HCT116 (cell line): Measurements from ENCODE around the gene TADA2B. TPM values are rescaled to one million over a fixed set of nuclear protein-coding genes. Genes with fewer than 3 reads are reported as not detected.

ENCODE experiments used
- ATAC-seq: fragments of 200-7000 bp; cut with Tn5 transposase; 2 replicates; pipeline ENCODE4 v1.9.1; 2020; ENCODE audit warnings: mild to moderate bottlenecking, moderate library complexity
- BruUV-seq: library from RNA; stranded (reverse); fragments of 400-500 nt; replicated peaks from 2 replicates; lab custom pipeline; 2021; lab: Mats Ljungman, UMichigan
- CTCF ChIA-PET: fragments of 300-600 bp; sonication (Branson Sonifier 250); formaldehyde crosslinking; loops from one replicate; lab custom pipeline; 2021; ENCODE audit warnings: antibody characterized with exemption; lab: Charles Lee
- POLR2A ChIA-PET: fragments of 300-600, 350-600 bp; sonication (Branson Sonifier 250); formaldehyde crosslinking; loops from one replicate; lab custom pipeline; 2021; ENCODE audit warnings: antibody characterized with exemption; lab: Charles Lee
- RAD21 ChIA-PET, 2 experiments: fragments of 300-600 bp; sonication (Branson Sonifier 250); formaldehyde crosslinking; loops; one replicate each; lab custom pipeline; 2023; ENCODE audit warnings: low total read pairs in 2 of 2; ENCODE audit not compliant: uncharacterized antibody in 2 of 2, unreplicated experiment in 2 of 2, low non-redundant PET in 1 of 2; lab: Charles Lee
- DNase-seq: peaks from one replicate; pipeline ENCODE4 v3.0.0-alpha.2; 2010; ENCODE audit warnings: low read depth, low spot score
- H2AFZ ChIP-seq: fragments of 200-600 bp; shearing (Covaris generic), sonication (generic); 2 replicates; pipeline ENCODE4 v1.6.1; 2017; ENCODE audit warnings: low read depth, mixed run types, mixed read lengths, antibody characterized with exemption, low read length; ENCODE audit not compliant: poor library complexity, severe bottlenecking
- H3K27ac ChIP-seq: 2 replicates; pipeline ENCODE4 v1.5.1; 2012; ENCODE audit warnings: low read depth, low read length
- H3K27me3 ChIP-seq: fragments of 200-600 bp; sonication (generic); 2 replicates; pipeline ENCODE4 v1.6.1; 2016; ENCODE audit warnings: mixed run types, low read length, mixed read lengths; ENCODE audit not compliant: insufficient read depth
- H3K36me3 ChIP-seq, 2 experiments: fragments of 200-500 bp in 1 of 2; fragments of 200-600 bp in 1 of 2; sonication (Bioruptor generic) in 1 of 2; sonication (generic) in 1 of 2; 2 replicates each; pipeline versions ENCODE4 v1.5.1 to v1.6.1; 2014 to 2016; ENCODE audit warnings: low read length in 2 of 2, inconsistent platforms in 1 of 2, mixed read lengths in 1 of 2, mixed run types in 1 of 2; ENCODE audit not compliant: insufficient read depth in 2 of 2, control insufficient read depth in 1 of 2
- H3K4me1 ChIP-seq, 2 experiments: fragments of 200-600 bp in 1 of 2; sonication (generic) in 1 of 2; 2 replicates each; pipeline versions ENCODE4 v1.5.1 to v1.6.1; 2012 to 2017; ENCODE audit warnings: low read length in 2 of 2, inconsistent platforms in 1 of 2, mild to moderate bottlenecking in 1 of 2, mixed read lengths in 1 of 2, mixed run types in 1 of 2, moderate library complexity in 1 of 2; ENCODE audit not compliant: insufficient read depth in 2 of 2, control insufficient read depth in 1 of 2
- H3K4me2 ChIP-seq: fragments of 200-600 bp; sonication (generic); 2 replicates; pipeline ENCODE4 v1.6.1; 2017; ENCODE audit warnings: mixed run types, low read length, mixed read lengths
- H3K4me3 ChIP-seq, 2 experiments: fragments of 200-600 bp in 1 of 2; sonication (generic) in 1 of 2; replicated peaks in 1 of 2; 2 replicates each; pipeline ENCODE4 v1.5.1; 2011 to 2016; ENCODE audit warnings: low read length in 2 of 2, control low read depth in 1 of 2, low read depth in 1 of 2, mild to moderate bottlenecking in 1 of 2, mixed read lengths in 1 of 2, mixed run types in 1 of 2
- H3K79me2 ChIP-seq: fragments of 200-600 bp; sonication (generic); 2 replicates; pipeline ENCODE4 v1.6.1; 2017; ENCODE audit warnings: mild to moderate bottlenecking, mixed run types, low read length, moderate library complexity, mixed read lengths; ENCODE audit not compliant: insufficient read depth
- H3K9ac ChIP-seq: fragments of 200-600 bp; sonication (generic); 2 replicates; pipeline ENCODE4 v1.6.1; 2016; ENCODE audit warnings: low read length, mixed read lengths
- H3K9me2 ChIP-seq: fragments of 200-600 bp; sonication (generic), shearing (Covaris generic); 2 replicates; pipeline ENCODE4 v1.6.1; 2017; ENCODE audit warnings: mixed run types, mild to moderate bottlenecking, moderate library complexity; ENCODE audit not compliant: insufficient read depth
- H3K9me3 ChIP-seq, 2 experiments: fragments of 200-500 bp in 1 of 2; fragments of 200-600 bp in 1 of 2; sonication (Bioruptor generic) in 1 of 2; sonication (generic) in 1 of 2; 2 replicates each; pipeline ENCODE4 v1.6.1; 2014 to 2017; ENCODE audit warnings: low read length in 2 of 2, mixed read lengths in 2 of 2, inconsistent platforms in 1 of 2, low read depth in 1 of 2, mild to moderate bottlenecking in 1 of 2, mixed run types in 1 of 2, moderate library complexity in 1 of 2; ENCODE audit not compliant: control insufficient read depth in 1 of 2, insufficient read depth in 1 of 2
- H4K20me1 ChIP-seq: fragments of 200-600 bp; sonication (generic), shearing (Covaris generic); 2 replicates; pipeline ENCODE4 v1.6.1; 2017; ENCODE audit warnings: mixed run types, mild to moderate bottlenecking, moderate library complexity; ENCODE audit not compliant: insufficient read depth
- CBX3 ChIP-seq: IDR thresholded peaks from 2 replicates; pipeline ENCODE4 v1.6.1; 2012; ENCODE audit warnings: low read depth
- CEBPB ChIP-seq: IDR thresholded peaks from 2 replicates; pipeline ENCODE4 v1.6.1; 2012; ENCODE audit warnings: low read depth
- CTCF ChIP-seq, 3 experiments: fragments of 200-600 bp in 1 of 3; sonication (generic) in 1 of 3; IDR thresholded peaks in 2 of 3; conservative IDR thresholded peaks in 1 of 3; 2 replicates each; pipeline ENCODE4 v1.5.1; 2012 to 2017; ENCODE audit warnings: low read depth in 2 of 3, low read length in 2 of 3, antibody characterized with exemption in 1 of 3, borderline replicate concordance in 1 of 3, control low read depth in 1 of 3, mild to moderate bottlenecking in 1 of 3, mixed read lengths in 1 of 3, mixed run types in 1 of 3, moderate library complexity in 1 of 3; ENCODE audit not compliant: insufficient read depth in 1 of 3
- EGR1 ChIP-seq: IDR thresholded peaks from 2 replicates; pipeline ENCODE4 v1.6.1; 2012; ENCODE audit warnings: low read depth
- ELF1 ChIP-seq: IDR thresholded peaks from 2 replicates; pipeline ENCODE4 v1.6.1; 2012; ENCODE audit warnings: low read depth, borderline replicate concordance
- EZH2phosphoT487 ChIP-seq: fragments of 200-600 bp; IDR thresholded peaks from 2 replicates; pipeline ENCODE4 v1.6.1; 2018; ENCODE audit warnings: antibody characterized with exemption, borderline replicate concordance
- POLR2AphosphoS5 ChIP-seq: IDR thresholded peaks from 2 replicates; pipeline ENCODE4 v1.6.1; 2011; ENCODE audit warnings: mild to moderate bottlenecking, low read depth, low read length, moderate library complexity
- RAD21 ChIP-seq: IDR thresholded peaks from 2 replicates; pipeline ENCODE4 v1.6.1; 2012; ENCODE audit warnings: low read depth, mild to moderate bottlenecking
- REST ChIP-seq: IDR thresholded peaks from 2 replicates; pipeline ENCODE4 v1.6.1; 2012; ENCODE audit warnings: low read depth
- SIN3A ChIP-seq: IDR thresholded peaks from 2 replicates; pipeline ENCODE4 v1.6.1; 2012; ENCODE audit warnings: low read depth
- SP1 ChIP-seq: IDR thresholded peaks from 2 replicates; pipeline ENCODE4 v1.6.1; 2012; ENCODE audit warnings: low read depth
- TCF7L2 ChIP-seq: IDR thresholded peaks from 2 replicates; pipeline ENCODE4 v1.7.0; 2011; ENCODE audit warnings: borderline replicate concordance, inconsistent platforms; ENCODE audit not compliant: insufficient read depth, insufficient read length; ENCODE audit errors: extremely low read depth
- YY1 ChIP-seq: IDR thresholded peaks from 2 replicates; pipeline ENCODE4 v1.6.1; 2011; ENCODE audit warnings: low read length, low read depth, moderate library complexity, mild to moderate bottlenecking; ENCODE audit not compliant: insufficient replicate concordance; ENCODE audit errors: extremely low read depth
- ZFX ChIP-seq: fragments of 450-650 bp; IDR thresholded peaks from 2 replicates; pipeline ENCODE4 v1.6.1; 2017
- ZNF274 ChIP-seq: fragments of 200-500 bp; sonication (Bioruptor generic); IDR thresholded peaks from 2 replicates; pipeline ENCODE4 v1.6.1; 2014; ENCODE audit warnings: mild to moderate bottlenecking, low read depth, low read length, inconsistent platforms
- intact Hi-C: fragments of 100-400 bp; cut with micrococcal nuclease; formaldehyde crosslinking; loops from 2 replicates; pipeline ENCODE4 v1.10.0; 2022
- total RNA-seq: library from RNA; stranded (reverse); gene quantifications from one replicate; pipeline ENCODE4 v1.2.1, GENCODE V29; 2021; ENCODE audit not compliant: unreplicated experiment
- TF ChIP-seq, protein P1 (sequence below): IDR thresholded peaks from 2 replicates; pipeline ENCODE4 v1.6.1; 2011; ENCODE audit warnings: mild to moderate bottlenecking, low read length, moderate library complexity; ENCODE audit not compliant: insufficient replicate concordance; ENCODE audit errors: extremely low read depth

TADA2B gene
- total RNA-seq, 1 experiment from 2014 or later, result 13.4 TPM

- Histone ChIP-seq H3K27me3 (no peaks in the 10 kb centered on the region), H3K9me3 (no peaks in the 10 kb centered on the region), H3K27ac (no peak overlapping the region), H3K4me2 (no peak overlapping the region), H3K4me1 (no peaks in the 10 kb centered on the region), H4K20me1 (no peaks in the 10 kb centered on the region), H3K79me2 (peaks cover 10% of the 10 kb centered on the region; the same call in 1 of the 2 replicates), H3K36me3 (peaks cover 18 to 29% of the 10 kb centered on the region in 2 experiments; a peak in 3 of 4 replicates), H3K9me2 (no peaks in the 10 kb centered on the region), H2AFZ (no peak overlapping the region), H3K4me3 (no peak overlapping the region), H3K9ac (no peak overlapping the region)
- RAD21 ChIA-PET, result no interaction called here
- no TSS peak for BruUV-seq
- POLR2A ChIA-PET, result interaction anchor here (1.7 kb wide), 1 partner anchor 12 kb away, joined by 7 read pairs; the partner anchor contains the start of gene GRPEL1
- no peak for ATAC-seq
- intact Hi-C loops, result no loop called here
- CTCF ChIA-PET, result no interaction called here
- TF ChIP-seq CBX3, result no peak
- no peak for TF ChIP-seq CTCF (IDR thresholded peaks at IDR 0.05 in 2 of 3, conservative IDR thresholded peaks at IDR 0.05 in 1 of 3; ENCODE audit: borderline replicate concordance in 1 of 3, insufficient read depth in 1 of 3, low read depth in 2 of 3, low read length in 2 of 3)
- no peak for TF ChIP-seq EZH2phosphoT487
- no peak for TF ChIP-seq RAD21
- TF ChIP-seq ELF1, result no peak
- TF ChIP-seq EGR1, result no peak
- TF ChIP-seq POLR2AphosphoS5, result no peak
- TF ChIP-seq REST, result no peak
- TF ChIP-seq ZNF274, result no peak
- no peak for TF ChIP-seq ZFX
- TF ChIP-seq CEBPB, result no peak
- TF ChIP-seq SIN3A, result no peak
- TF ChIP-seq, protein P1, sequence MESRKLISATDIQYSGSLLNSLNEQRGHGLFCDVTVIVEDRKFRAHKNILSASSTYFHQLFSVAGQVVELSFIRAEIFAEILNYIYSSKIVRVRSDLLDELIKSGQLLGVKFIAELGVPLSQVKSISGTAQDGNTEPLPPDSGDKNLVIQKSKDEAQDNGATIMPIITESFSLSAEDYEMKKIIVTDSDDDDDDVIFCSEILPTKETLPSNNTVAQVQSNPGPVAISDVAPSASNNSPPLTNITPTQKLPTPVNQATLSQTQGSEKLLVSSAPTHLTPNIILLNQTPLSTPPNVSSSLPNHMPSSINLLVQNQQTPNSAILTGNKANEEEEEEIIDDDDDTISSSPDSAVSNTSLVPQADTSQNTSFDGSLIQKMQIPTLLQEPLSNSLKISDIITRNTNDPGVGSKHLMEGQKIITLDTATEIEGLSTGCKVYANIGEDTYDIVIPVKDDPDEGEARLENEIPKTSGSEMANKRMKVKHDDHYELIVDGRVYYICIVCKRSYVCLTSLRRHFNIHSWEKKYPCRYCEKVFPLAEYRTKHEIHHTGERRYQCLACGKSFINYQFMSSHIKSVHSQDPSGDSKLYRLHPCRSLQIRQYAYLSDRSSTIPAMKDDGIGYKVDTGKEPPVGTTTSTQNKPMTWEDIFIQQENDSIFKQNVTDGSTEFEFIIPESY, result no peak
- no peak for TF ChIP-seq SP1
- no peak for TF ChIP-seq TCF7L2
- TF ChIP-seq YY1, result no peak
- no peak for DNase-seq
Observed at GRCh38 chr4:7055990-7056325, 12.8 kb downstream of the TADA2B start.
